Esophagus squamous epithelium (tissue), 4 donors: ENCODE measurements around the gene SMIM12.

ENCODE experiments used
- POLR2A ChIP-seq, 4 donors: fragments of 450-650 bp; IDR thresholded peaks; one replicate each; pipeline ENCODE4 v1.6.1; 2017; ENCODE audit warnings: antibody characterized with exemption in 4 of 4, mild to moderate bottlenecking in 4 of 4, moderate library complexity in 3 of 4
- TF ChIP-seq, protein P1 (sequence below), 6 experiments: fragments of 450-650 bp in 4 of 6; fragments of 200-600 bp in 2 of 6; sonication (generic) in 2 of 6; IDR thresholded peaks; one replicate each; pipeline ENCODE4 v1.5.1; 2016 to 2019; ENCODE audit warnings: antibody characterized with exemption in 6 of 6, mild to moderate bottlenecking in 4 of 6, moderate library complexity in 4 of 6

DNA sequence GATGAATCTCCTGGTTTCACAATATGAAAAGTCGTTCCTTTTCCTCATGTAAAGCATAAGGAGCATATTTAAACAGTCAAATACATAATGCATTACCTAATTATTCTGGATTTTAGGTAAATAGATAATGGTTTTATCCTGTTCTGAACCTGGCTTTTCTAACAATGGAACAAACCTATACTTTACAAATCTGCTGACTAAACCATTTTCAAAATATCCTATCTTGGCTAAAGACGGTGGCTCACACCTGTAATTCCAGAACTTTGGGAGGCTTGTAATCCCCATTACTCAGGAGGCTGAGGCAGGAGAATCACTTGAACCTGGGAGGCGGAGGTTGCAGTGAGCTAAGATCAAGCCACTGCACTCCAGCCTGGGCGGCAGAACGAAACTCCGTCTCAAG, 2.9 kb downstream of the SMIM12 start:
- TF ChIP-seq, protein P1, sequence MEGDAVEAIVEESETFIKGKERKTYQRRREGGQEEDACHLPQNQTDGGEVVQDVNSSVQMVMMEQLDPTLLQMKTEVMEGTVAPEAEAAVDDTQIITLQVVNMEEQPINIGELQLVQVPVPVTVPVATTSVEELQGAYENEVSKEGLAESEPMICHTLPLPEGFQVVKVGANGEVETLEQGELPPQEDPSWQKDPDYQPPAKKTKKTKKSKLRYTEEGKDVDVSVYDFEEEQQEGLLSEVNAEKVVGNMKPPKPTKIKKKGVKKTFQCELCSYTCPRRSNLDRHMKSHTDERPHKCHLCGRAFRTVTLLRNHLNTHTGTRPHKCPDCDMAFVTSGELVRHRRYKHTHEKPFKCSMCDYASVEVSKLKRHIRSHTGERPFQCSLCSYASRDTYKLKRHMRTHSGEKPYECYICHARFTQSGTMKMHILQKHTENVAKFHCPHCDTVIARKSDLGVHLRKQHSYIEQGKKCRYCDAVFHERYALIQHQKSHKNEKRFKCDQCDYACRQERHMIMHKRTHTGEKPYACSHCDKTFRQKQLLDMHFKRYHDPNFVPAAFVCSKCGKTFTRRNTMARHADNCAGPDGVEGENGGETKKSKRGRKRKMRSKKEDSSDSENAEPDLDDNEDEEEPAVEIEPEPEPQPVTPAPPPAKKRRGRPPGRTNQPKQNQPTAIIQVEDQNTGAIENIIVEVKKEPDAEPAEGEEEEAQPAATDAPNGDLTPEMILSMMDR (IDR thresholded peaks at IDR 0.05): no peak
- TF ChIP-seq POLR2A (IDR thresholded peaks at IDR 0.05): no peak
